Measurements from ENCODE around the gene MAP7D2. TPM values are rescaled to one million over a fixed set of nuclear protein-coding genes. Genes with fewer than 3 reads are reported as not detected.
A peak's percentile ranks its signal among the peaks of the same experiment; 100 is the strongest.

The MAP7D2 gene
- polyA plus RNA-seq, 1 experiment: 0.27 TPM

- H3K4me3 ChIP-seq (ENCODE audit: low read depth, low read length): peak overlapping the region; percentile 68
- H3K27me3 ChIP-seq (ENCODE audit: control insufficient read depth, insufficient read depth, low read length): no peaks in the 10 kb centered on the region
- no peak for DNase-seq (ENCODE audit: low read depth, low spot score)
- no peaks in the 10 kb centered on the region for H3K9me3 ChIP-seq (ENCODE audit: control insufficient read depth, insufficient read depth, low read length)
- ChIA-PET POLR2A (no interaction called here), CTCF (interaction anchor here (0.7 kb wide), 1 partner anchor 97 kb away, joined by 3 read pairs; no protein-coding TSS in a partner anchor)
- no peak overlapping the region for H3K27ac ChIP-seq (ENCODE audit: low read depth, low read length)
- TF ChIP-seq, protein P1, sequence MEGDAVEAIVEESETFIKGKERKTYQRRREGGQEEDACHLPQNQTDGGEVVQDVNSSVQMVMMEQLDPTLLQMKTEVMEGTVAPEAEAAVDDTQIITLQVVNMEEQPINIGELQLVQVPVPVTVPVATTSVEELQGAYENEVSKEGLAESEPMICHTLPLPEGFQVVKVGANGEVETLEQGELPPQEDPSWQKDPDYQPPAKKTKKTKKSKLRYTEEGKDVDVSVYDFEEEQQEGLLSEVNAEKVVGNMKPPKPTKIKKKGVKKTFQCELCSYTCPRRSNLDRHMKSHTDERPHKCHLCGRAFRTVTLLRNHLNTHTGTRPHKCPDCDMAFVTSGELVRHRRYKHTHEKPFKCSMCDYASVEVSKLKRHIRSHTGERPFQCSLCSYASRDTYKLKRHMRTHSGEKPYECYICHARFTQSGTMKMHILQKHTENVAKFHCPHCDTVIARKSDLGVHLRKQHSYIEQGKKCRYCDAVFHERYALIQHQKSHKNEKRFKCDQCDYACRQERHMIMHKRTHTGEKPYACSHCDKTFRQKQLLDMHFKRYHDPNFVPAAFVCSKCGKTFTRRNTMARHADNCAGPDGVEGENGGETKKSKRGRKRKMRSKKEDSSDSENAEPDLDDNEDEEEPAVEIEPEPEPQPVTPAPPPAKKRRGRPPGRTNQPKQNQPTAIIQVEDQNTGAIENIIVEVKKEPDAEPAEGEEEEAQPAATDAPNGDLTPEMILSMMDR (IDR thresholded peaks at IDR 0.05; ENCODE audit: low read depth, low read length): no peak
These were observed 126.6 kb downstream of the MAP7D2 start for GRCh38 chrX:19990151-19990555.

GRCh38 chrX:19987856-19988255 lies 128.9 kb downstream of the MAP7D2 start:
- ChIA-PET CTCF (interaction anchor here (0.7 kb wide), 1 partner anchor 615 kb away, joined by 3 read pairs; no protein-coding TSS in a partner anchor), POLR2A (no interaction called here)
- no peak for DNase-seq (ENCODE audit: low read depth, low spot score)
- Histone ChIP-seq H3K4me3 (ENCODE audit: low read depth, low read length) (no peak overlapping the region), H3K27me3 (ENCODE audit: control insufficient read depth, insufficient read depth, low read length) (no peaks in the 10 kb centered on the region), H3K9me3 (ENCODE audit: control insufficient read depth, insufficient read depth, low read length) (no peaks in the 10 kb centered on the region), H3K27ac (ENCODE audit: low read depth, low read length) (no peak overlapping the region)
- TF ChIP-seq, protein P1 (IDR thresholded peaks at IDR 0.05; ENCODE audit: low read depth, low read length): no peak

DNA sequence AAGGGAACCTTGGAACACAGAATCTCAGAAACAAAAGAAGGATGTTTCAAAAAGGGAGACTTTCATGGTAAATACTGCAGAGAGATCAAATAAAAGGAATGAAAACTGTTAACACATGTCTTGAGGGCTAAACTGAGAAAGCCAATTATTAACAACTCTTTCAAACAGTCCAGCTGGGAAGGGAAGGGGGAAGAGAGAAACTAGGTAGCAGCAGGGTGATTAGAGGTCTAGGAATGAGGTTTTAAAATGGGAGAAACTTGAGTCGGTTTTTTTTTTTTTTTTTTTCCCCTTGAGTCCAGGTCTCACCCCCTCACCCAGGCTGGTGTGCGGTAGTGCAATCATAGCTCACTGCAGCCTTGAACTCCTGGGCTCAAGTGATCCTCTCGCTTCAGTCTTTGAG lies 130.2 kb downstream of the MAP7D2 start:
- TF ChIP-seq, protein P1 (IDR thresholded peaks at IDR 0.05; ENCODE audit: low read depth, low read length): no peak
- Histone ChIP-seq H3K4me3 (ENCODE audit: low read depth, low read length) (no peak overlapping the region), H3K9me3 (ENCODE audit: control insufficient read depth, insufficient read depth, low read length) (no peaks in the 10 kb centered on the region), H3K27ac (ENCODE audit: low read depth, low read length) (no peak overlapping the region), H3K27me3 (ENCODE audit: control insufficient read depth, insufficient read depth, low read length) (no peaks in the 10 kb centered on the region)
- CTCF ChIA-PET: interaction anchor here (0.6 kb wide), 1 partner anchor 1525 kb away, joined by 3 read pairs; no protein-coding TSS in a partner anchor
- POLR2A ChIA-PET: no interaction called here
- DNase-seq (ENCODE audit: low read depth, low spot score): no peak

DNA sequence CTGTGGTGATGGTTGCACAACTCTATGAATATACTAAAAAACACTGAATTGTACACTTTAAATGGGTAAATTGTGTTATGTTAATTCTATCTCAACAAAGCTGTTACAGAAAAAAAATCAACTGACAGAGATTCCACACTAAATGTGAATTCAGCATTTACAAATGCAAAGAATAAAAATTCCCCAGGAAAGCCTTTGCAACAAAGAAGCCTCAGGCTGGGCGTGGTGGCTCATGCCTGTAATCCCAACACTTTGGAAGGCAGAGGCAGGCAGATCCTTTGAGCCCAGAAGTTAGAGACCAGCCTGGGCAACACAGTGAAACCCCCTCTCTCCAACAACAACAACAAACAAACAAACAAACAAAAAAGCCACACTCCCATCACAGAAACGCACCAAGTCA lies 134.8 kb downstream of the MAP7D2 start:
- H3K9me3 ChIP-seq (ENCODE audit: control insufficient read depth, insufficient read depth, low read length): no peaks in the 10 kb centered on the region
- H3K27me3 ChIP-seq (ENCODE audit: control insufficient read depth, insufficient read depth, low read length): no peaks in the 10 kb centered on the region
- H3K4me3 ChIP-seq (ENCODE audit: low read depth, low read length): no peak overlapping the region
- CTCF ChIA-PET: no interaction called here
- POLR2A ChIA-PET: no interaction called here
- no peak for DNase-seq (ENCODE audit: low read depth, low spot score)
- TF ChIP-seq, protein P1 (IDR thresholded peaks at IDR 0.05; ENCODE audit: low read depth, low read length): no peak
- H3K27ac ChIP-seq (ENCODE audit: low read depth, low read length): no peak overlapping the region

DNA sequence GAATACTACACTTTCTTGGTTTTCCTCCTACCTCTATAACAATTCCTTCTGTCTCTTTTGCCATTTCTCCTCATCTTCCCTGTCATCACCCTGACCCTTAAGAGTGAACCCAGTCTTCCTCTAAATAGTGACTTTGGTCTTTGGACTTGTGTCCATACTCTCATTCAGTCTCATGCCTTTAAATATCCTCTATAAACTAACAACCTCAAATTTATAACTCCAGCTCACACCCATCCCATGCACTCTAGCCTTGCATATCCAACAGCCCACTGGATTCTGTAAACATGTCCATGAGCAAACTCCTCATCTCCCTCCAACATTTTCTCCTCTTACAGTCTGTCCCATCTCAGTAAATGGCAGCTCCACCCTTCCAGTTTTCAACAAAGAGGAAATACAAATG lies 140.9 kb downstream of the MAP7D2 start:
- Histone ChIP-seq H3K27ac (ENCODE audit: low read depth, low read length) (no peak overlapping the region), H3K4me3 (ENCODE audit: low read depth, low read length) (no peak overlapping the region), H3K27me3 (ENCODE audit: control insufficient read depth, insufficient read depth, low read length) (no peaks in the 10 kb centered on the region), H3K9me3 (ENCODE audit: control insufficient read depth, insufficient read depth, low read length) (no peaks in the 10 kb centered on the region)
- ChIA-PET POLR2A (no interaction called here), CTCF (no interaction called here)
- TF ChIP-seq, protein P1 (IDR thresholded peaks at IDR 0.05; ENCODE audit: low read depth, low read length): no peak
- DNase-seq (ENCODE audit: low read depth, low spot score): no peak

All from AG04450 (cell line).